SU-DHL-6 (cell line): ENCODE data around the gene FLNB.

ENCODE experiments used
- EZH2phosphoT487 ChIP-seq: fragments of 200-600 bp; sonication (generic), shearing (Covaris generic); conservative IDR thresholded peaks from 2 replicates; pipeline ENCODE4 v1.6.1; 2018; ENCODE audit warnings: mild to moderate bottlenecking, antibody characterized with exemption, low read length, moderate library complexity, mixed read lengths
- TF ChIP-seq, protein P1 (sequence below): fragments of 200-600 bp; sonication (generic); IDR thresholded peaks from one replicate; pipeline ENCODE4 v1.5.1; 2017; ENCODE audit warnings: antibody characterized with exemption, mild to moderate bottlenecking, low read length, moderate library complexity; ENCODE audit not compliant: insufficient read depth, poor library complexity, severe bottlenecking

DNA sequence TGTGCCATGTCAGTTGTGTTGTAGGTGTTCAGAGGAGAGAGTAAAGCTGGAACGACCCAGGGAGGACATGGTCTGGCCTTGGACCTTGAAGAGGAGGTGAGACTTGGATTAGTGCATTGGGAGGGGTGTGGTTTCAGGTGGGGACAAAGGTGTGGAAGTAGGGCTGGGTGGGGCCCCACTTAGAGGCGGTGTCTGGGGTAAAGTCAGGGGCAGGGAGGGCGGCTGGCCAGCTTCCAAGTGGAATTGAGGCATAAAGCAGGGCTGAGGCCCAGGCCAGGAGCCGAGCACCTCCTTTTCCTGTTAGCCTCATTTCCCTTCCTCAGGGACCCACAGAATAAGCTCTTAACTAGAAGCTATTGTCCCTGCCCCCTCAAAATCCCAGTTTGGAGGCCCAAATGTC is 36.2 kb upstream of the FLNB start:
- TF ChIP-seq, protein P1, sequence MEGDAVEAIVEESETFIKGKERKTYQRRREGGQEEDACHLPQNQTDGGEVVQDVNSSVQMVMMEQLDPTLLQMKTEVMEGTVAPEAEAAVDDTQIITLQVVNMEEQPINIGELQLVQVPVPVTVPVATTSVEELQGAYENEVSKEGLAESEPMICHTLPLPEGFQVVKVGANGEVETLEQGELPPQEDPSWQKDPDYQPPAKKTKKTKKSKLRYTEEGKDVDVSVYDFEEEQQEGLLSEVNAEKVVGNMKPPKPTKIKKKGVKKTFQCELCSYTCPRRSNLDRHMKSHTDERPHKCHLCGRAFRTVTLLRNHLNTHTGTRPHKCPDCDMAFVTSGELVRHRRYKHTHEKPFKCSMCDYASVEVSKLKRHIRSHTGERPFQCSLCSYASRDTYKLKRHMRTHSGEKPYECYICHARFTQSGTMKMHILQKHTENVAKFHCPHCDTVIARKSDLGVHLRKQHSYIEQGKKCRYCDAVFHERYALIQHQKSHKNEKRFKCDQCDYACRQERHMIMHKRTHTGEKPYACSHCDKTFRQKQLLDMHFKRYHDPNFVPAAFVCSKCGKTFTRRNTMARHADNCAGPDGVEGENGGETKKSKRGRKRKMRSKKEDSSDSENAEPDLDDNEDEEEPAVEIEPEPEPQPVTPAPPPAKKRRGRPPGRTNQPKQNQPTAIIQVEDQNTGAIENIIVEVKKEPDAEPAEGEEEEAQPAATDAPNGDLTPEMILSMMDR = no peak
- no peak for TF ChIP-seq EZH2phosphoT487
